HEK293 (cell line): ENCODE results near the gene NCOA6.
A peak's percentile ranks its signal among the peaks of the same experiment; 100 is the strongest.
"Not testable (repeated sequence)": the region's sequence is repeated elsewhere in the genome, so short reads cannot be mapped to it uniquely, and the experiment has no call there.

Source experiments
- CTCF ChIA-PET: fragments of 350-600 bp; formaldehyde crosslinking; extraction: SDS; loops from one replicate; lab custom pipeline; 2021; ENCODE audit warnings: antibody characterized with exemption; lab: Yijun Ruan, JAX
- POLR2A ChIA-PET: fragments of 300-600 bp; formaldehyde crosslinking; extraction: SDS; loops from one replicate; lab custom pipeline; 2020; ENCODE audit warnings: antibody characterized with exemption, inconsistent platforms; lab: Yijun Ruan, JAX
- H3K27ac ChIP-seq: fragments of 200-500 bp; sonication (Bioruptor generic); 2 replicates; pipeline ENCODE4 v1.5.1; 2014; ENCODE audit warnings: low read depth, low read length, control low read depth, inconsistent platforms; ENCODE audit errors: extremely low read depth
- H3K36me3 ChIP-seq, 2 experiments: fragments of 200-500 bp in 1 of 2; sonication (Bioruptor generic) in 1 of 2; 1 replicate in 1 of 2; 2 replicates in 1 of 2; pipeline ENCODE4 v1.5.1; 2014 to 2017; ENCODE audit warnings: inconsistent platforms in 2 of 2, low read length in 2 of 2; ENCODE audit not compliant: control insufficient read depth in 2 of 2, insufficient read depth in 1 of 2
- H3K4me1 ChIP-seq: fragments of 200-500 bp; sonication (Bioruptor generic); 2 replicates; pipeline ENCODE4 v1.5.1; 2014; ENCODE audit warnings: mild to moderate bottlenecking, low read length, inconsistent platforms; ENCODE audit not compliant: control insufficient read depth, insufficient read depth
- H3K4me3 ChIP-seq: 2 replicates; pipeline ENCODE4 v1.5.1; 2011; ENCODE audit warnings: low read depth, mild to moderate bottlenecking, control low read depth, low read length, moderate library complexity
- H3K9me3 ChIP-seq: fragments of 200-500 bp; sonication (Bioruptor generic); 2 replicates; pipeline ENCODE4 v1.5.1; 2014; ENCODE audit warnings: low read depth, low read length, inconsistent platforms; ENCODE audit not compliant: control insufficient read depth, insufficient read depth
- ATF2 ChIP-seq: fragments of 450-650 bp; formaldehyde crosslinking; IDR thresholded peaks from 2 replicates; pipeline ENCODE4 v1.5.1; 2016; ENCODE audit warnings: missing biosample characterization, missing genetic modification characterization, low read depth
- EGR2 ChIP-seq: fragments of 450-650 bp; formaldehyde crosslinking; IDR thresholded peaks from 2 replicates; pipeline ENCODE4 v1.5.1; 2016; ENCODE audit warnings: low read depth, missing biosample characterization, missing genetic modification characterization
- GLIS1 ChIP-seq: fragments of 450-650 bp; formaldehyde crosslinking; IDR thresholded peaks from 2 replicates; pipeline ENCODE4 v1.5.1; 2016; ENCODE audit warnings: missing biosample characterization, missing genetic modification characterization
- IKZF3 ChIP-seq: fragments of 450-650 bp; IDR thresholded peaks from 2 replicates; pipeline ENCODE4 v1.5.0; 2018; ENCODE audit warnings: missing biosample characterization, mild to moderate bottlenecking, missing genetic modification characterization, moderate library complexity
- KLF8 ChIP-seq: fragments of 450-650 bp; formaldehyde crosslinking; IDR thresholded peaks from 2 replicates; pipeline ENCODE4 v1.5.1; 2016; ENCODE audit warnings: missing biosample characterization, missing genetic modification characterization
- PBX3 ChIP-seq: sonication (generic); formaldehyde crosslinking; IDR thresholded peaks from 2 replicates; pipeline ENCODE4 v1.8.1; 2022; ENCODE audit warnings: mild to moderate bottlenecking, moderate library complexity, missing genetic modification reagents
- SP3 ChIP-seq: fragments of 450-650 bp; formaldehyde crosslinking; IDR thresholded peaks from 2 replicates; pipeline ENCODE4 v1.5.1; 2016; ENCODE audit warnings: missing biosample characterization, missing genetic modification characterization
- ZBTB21 ChIP-seq: fragments of 450-650 bp; formaldehyde crosslinking; IDR thresholded peaks from 2 replicates; pipeline ENCODE4 v1.5.1; 2017; ENCODE audit warnings: missing biosample characterization, missing genetic modification characterization
- ZBTB8A ChIP-seq: fragments of 450-650 bp; formaldehyde crosslinking; IDR thresholded peaks from 2 replicates; pipeline ENCODE4 v1.5.1; 2016; ENCODE audit warnings: missing biosample characterization, missing genetic modification characterization
- ZFHX2 ChIP-seq: fragments of 450-650 bp; formaldehyde crosslinking; conservative IDR thresholded peaks from 2 replicates; pipeline ENCODE4 v1.5.1; 2016; ENCODE audit warnings: missing biosample characterization, missing genetic modification characterization
- ZNF10 ChIP-seq: fragments of 450-650 bp; formaldehyde crosslinking; IDR thresholded peaks from 2 replicates; pipeline ENCODE4 v1.5.1; 2017; ENCODE audit warnings: missing biosample characterization, missing genetic modification characterization
- ZNF148 ChIP-seq: fragments of 450-650 bp; formaldehyde crosslinking; IDR thresholded peaks from 2 replicates; pipeline ENCODE4 v1.5.0; 2017; ENCODE audit warnings: missing biosample characterization, missing genetic modification characterization, borderline replicate concordance
- ZNF157 ChIP-seq: fragments of 450-650 bp; formaldehyde crosslinking; IDR thresholded peaks from 2 replicates; pipeline ENCODE4 v1.5.1; 2016; ENCODE audit warnings: missing biosample characterization, missing genetic modification characterization
- ZNF248 ChIP-seq: fragments of 450-650 bp; formaldehyde crosslinking; IDR thresholded peaks from 2 replicates; pipeline ENCODE4 v1.5.1; 2017; ENCODE audit warnings: missing biosample characterization, missing genetic modification characterization
- ZNF449 ChIP-seq: fragments of 450-650 bp; formaldehyde crosslinking; IDR thresholded peaks from 2 replicates; pipeline ENCODE4 v1.5.1; 2017; ENCODE audit warnings: missing biosample characterization, mild to moderate bottlenecking, missing genetic modification characterization, moderate library complexity
- ZNF580 ChIP-seq: fragments of 450-650 bp; formaldehyde crosslinking; IDR thresholded peaks from 2 replicates; pipeline ENCODE4 v1.5.1; 2016; ENCODE audit warnings: missing biosample characterization, missing genetic modification characterization
- ZNF626 ChIP-seq: fragments of 450-650 bp; sonication (Bioruptor Pico); formaldehyde crosslinking; IDR thresholded peaks from 2 replicates; pipeline ENCODE4 v1.5.1; 2018; ENCODE audit warnings: missing biosample characterization, missing genetic modification characterization, inconsistent platforms
- ZNF76 ChIP-seq: fragments of 450-650 bp; formaldehyde crosslinking; IDR thresholded peaks from 2 replicates; pipeline ENCODE4; 2016; ENCODE audit warnings: low read depth, missing biosample characterization, missing genetic modification characterization, borderline replicate concordance
- ZNF768 ChIP-seq: fragments of 450-650 bp; formaldehyde crosslinking; IDR thresholded peaks from 2 replicates; pipeline ENCODE4 v1.5.1; 2018; ENCODE audit warnings: missing biosample characterization, mild to moderate bottlenecking, missing genetic modification characterization
- ZNF843 ChIP-seq: fragments of 450-650 bp; formaldehyde crosslinking; IDR thresholded peaks from 2 replicates; pipeline ENCODE4 v1.5.1; 2016; ENCODE audit warnings: missing biosample characterization, missing genetic modification characterization
- ZSCAN4 ChIP-seq: fragments of 450-650 bp; formaldehyde crosslinking; IDR thresholded peaks from 2 replicates; pipeline ENCODE4 v1.5.1; 2017; ENCODE audit warnings: missing biosample characterization, missing genetic modification characterization

The NCOA6 gene

GRCh38 chr20:34791289-34792020, 34.0 kb downstream of the NCOA6 start (continued):
- TF ChIP-seq ZSCAN4: 0 out of 2 replicates have a peak, but pooled peaks have one; percentile 33
- 0 out of 2 replicates have a peak, but pooled peaks have one; percentile 10 for TF ChIP-seq ZNF10
- TF ChIP-seq ZNF449 (tag by site-specific recombination): peak; percentile 25; the same call in 1 of the 2 replicates
- TF ChIP-seq IKZF3 (tag by site-specific recombination): peak; percentile 94

- H3K4me1 ChIP-seq: no peaks in the 10 kb centered on the region
- H3K36me3 ChIP-seq: peaks cover 0 to 14% of the 10 kb centered on the region in 2 experiments; a peak in 2 of 3 replicates
- POLR2A ChIA-PET: no interaction called here
- no peak overlapping the region for H3K27ac ChIP-seq
- CTCF ChIA-PET: interaction anchor here (0.6 to 1.3 kb wide), 2 partner anchors 12 to 272 kb away, joined by 4 to 5 read pairs; no protein-coding TSS in a partner anchor
- no peaks in the 10 kb centered on the region for H3K9me3 ChIP-seq
- no peak for TF ChIP-seq ZNF626
- TF ChIP-seq KLF8: no peak
- no peak for TF ChIP-seq ZBTB21
- TF ChIP-seq SP3 (tag by site-specific recombination): no peak
- TF ChIP-seq ZNF843: no peak
- TF ChIP-seq ZNF157 (tag by site-specific recombination): no peak
- no peak for TF ChIP-seq ZNF248
- TF ChIP-seq ZNF76 (tag by site-specific recombination): no peak
- TF ChIP-seq ZNF768: no peak
- no peak overlapping the region for H3K4me3 ChIP-seq
Observed at GRCh38 chr20:34781220-34781619, 44.2 kb downstream of the NCOA6 start.

- TF ChIP-seq EGR2: 0 out of 2 replicates have a peak, but pooled peaks have one; percentile 40
- TF ChIP-seq GLIS1 (tag by site-specific recombination): peak; percentile 22; the same call in 1 of the 2 replicates
- peak; percentile 58 for TF ChIP-seq ZFHX2 (tag by site-specific recombination)
- H3K36me3 ChIP-seq: peaks cover 3 to 23% of the 10 kb centered on the region in 2 experiments; a peak in 2 of 3 replicates
- H3K27ac ChIP-seq, H3K4me1 ChIP-seq, H3K9me3 ChIP-seq, H3K4me3 ChIP-seq, POLR2A ChIA-PET: not testable (repeated sequence)
- CTCF ChIA-PET: interaction anchor here (0.6 to 2.2 kb wide), 2 partner anchors 11 to 613 kb away, joined by 5 to 16 read pairs; no protein-coding TSS in a partner anchor
Observed at GRCh38 chr20:34780291-34780690, 45.2 kb downstream of the NCOA6 start.

- ChIA-PET CTCF (no interaction called here), POLR2A (interaction anchor here (0.6 kb wide), 1 partner anchor 27 kb away, joined by 4 read pairs; no protein-coding TSS in a partner anchor)
- no peak overlapping the region for H3K27ac ChIP-seq
- no peaks in the 10 kb centered on the region for H3K4me1 ChIP-seq
- H3K36me3 ChIP-seq: peaks cover 12 to 45% of the 10 kb centered on the region in 2 experiments; a peak in 2 of 3 replicates
- no peaks in the 10 kb centered on the region for H3K9me3 ChIP-seq
- no peak overlapping the region for H3K4me3 ChIP-seq
- TF ChIP-seq PBX3 (CRISPR knock-in tag) (no peak), ATF2 (tag by site-specific recombination) (no peak), EGR2 (no peak), ZNF148 (tag by site-specific recombination) (no peak), ZBTB8A (tag by site-specific recombination) (no peak), ZNF580 (no peak)
Observed at GRCh38 chr20:34776177-34776576, 49.3 kb downstream of the NCOA6 start.
